ENCODE measurements around the gene KDM8. TPM values are rescaled to one million over a fixed set of nuclear protein-coding genes. Genes with fewer than 3 reads are reported as not detected.

Gene KDM8
- total and polyA plus RNA-seq, 2 donors (not counting 1 experiment from before 2014, with no cell fraction given), result 7.5 to 37.4 TPM

- Histone ChIP-seq H3K27ac (ENCODE audit: low read length in 2 of 2) (peak overlapping the region; percentile 93 to 94), H3K4me2 (replicated peaks; ENCODE audit: low read depth, low read length, poor library complexity, severe bottlenecking) (peak overlapping the region; percentile 94), H3K36me3 (replicated peaks in 1 of 2; ENCODE audit: control extremely low read depth in 1 of 2, control insufficient read depth in 1 of 2, extremely low read depth in 1 of 2, insufficient read depth in 2 of 2, low read length in 1 of 2) (peaks cover 0 to 6% of the 10 kb centered on the region in 2 experiments), H4K20me1 (ENCODE audit: control insufficient read depth, insufficient read depth, low read length, poor library complexity, severe bottlenecking) (no peaks in the 10 kb centered on the region), H3K4me3 (ENCODE audit: control extremely low read depth in 1 of 5, extremely low read depth in 1 of 5, insufficient read depth in 1 of 5, low read depth in 2 of 5, low read length in 4 of 5) (peak overlapping the region; percentile 50 to 95 (median 82)), H3K4me1 (ENCODE audit: control insufficient read depth in 2 of 2, insufficient read depth in 2 of 2, low read length in 2 of 2) (peaks cover 43 to 54% of the 10 kb centered on the region in 2 donors), H3K79me2 (ENCODE audit: control insufficient read depth, insufficient read depth, low read length) (peaks cover 39% of the 10 kb centered on the region), H3K27me3 (replicated peaks in 1 of 4; ENCODE audit: control extremely low read depth in 1 of 4, control insufficient read depth in 3 of 4, insufficient read depth in 4 of 4, low read length in 3 of 4) (no peaks in the 10 kb centered on the region), H3K9me3 (ENCODE audit: control extremely low read depth in 1 of 3, control insufficient read depth in 2 of 3, insufficient read depth in 1 of 3, low read length in 2 of 3) (peaks cover 0 to 3% (median 0%) of the 10 kb centered on the region in 3 donors), H3K9ac (ENCODE audit: low read length) (peak overlapping the region; percentile 91), H2AFZ (ENCODE audit: insufficient read depth, low read depth, low read length, poor library complexity, severe bottlenecking) (peak overlapping the region; percentile 96)
- Mint-ChIP-seq H3K4me3 (peak overlapping the region; percentile 97), H3K27me3 (no peaks in the 10 kb centered on the region), H3K9me3 (ENCODE audit: insufficient read depth) (no peaks in the 10 kb centered on the region), H3K27ac (peak overlapping the region; percentile 100), H3K4me1 (peaks cover 59% of the 10 kb centered on the region)
- intact Hi-C loops (cut with micrococcal nuclease), result no loop called here
- ChIA-PET POLR2A (interaction anchor here (1.0 to 2.4 kb wide), 9 partner anchors 12 to 171 kb away, joined by 3 to 24 read pairs (median 4); no protein-coding TSS in a partner anchor), CTCF (interaction anchor here (0.8 to 3.2 kb wide), 10 partner anchors 18 to 251 kb away, joined by 3 to 21 read pairs (median 4); no protein-coding TSS in a partner anchor)
- WGBS (ENCODE audit: insufficient coverage), result 33% methylated on average over 7 of the region's 14 CpGs
- DNase-seq, result no peak
- no peak for ATAC-seq (ENCODE audit: low read depth)
- TF ChIP-seq CTCF (IDR thresholded peaks at IDR 0.05), result no peak
- TF ChIP-seq EZH2 (IDR thresholded peaks at IDR 0.05; ENCODE audit: borderline replicate concordance, insufficient read depth, low read depth, low read length, poor library complexity, severe bottlenecking), result no peak
Measured at GRCh38 chr16:27204312-27204915, 1.1 kb downstream of the KDM8 start.
